Loucy (cell line): ENCODE data around the gene ATG4D.

Source experiments
- H2AFZ ChIP-seq: fragments of 200-600 bp; sonication (generic); 2 replicates; pipeline ENCODE4 v1.6.0; 2016; ENCODE audit warnings: antibody characterized with exemption, mild to moderate bottlenecking, low read length, moderate library complexity
- H3F3A ChIP-seq: fragments of 200-600 bp; 2 replicates; pipeline ENCODE4 v1.6.0; 2016; ENCODE audit warnings: antibody characterized with exemption, low read depth, mild to moderate bottlenecking
- H3K27me3 ChIP-seq: fragments of 200-600 bp; sonication (generic); 2 replicates; pipeline ENCODE4 v1.6.1; 2014; ENCODE audit warnings: low read length, mild to moderate bottlenecking; ENCODE audit not compliant: insufficient read depth, poor library complexity, severe bottlenecking
- H3K36me3 ChIP-seq: fragments of 200-600 bp; sonication (generic); 2 replicates; pipeline ENCODE4 v1.6.1; 2016; ENCODE audit warnings: low read length; ENCODE audit not compliant: insufficient read depth
- H3K4me1 ChIP-seq: fragments of 200-600 bp; sonication (generic); 2 replicates; pipeline ENCODE4 v1.5.1; 2014; ENCODE audit warnings: low read length, mild to moderate bottlenecking; ENCODE audit not compliant: insufficient read depth, poor library complexity, severe bottlenecking
- H3K4me2 ChIP-seq: fragments of 200-600 bp; sonication (generic); 2 replicates; pipeline ENCODE4 v1.6.0; 2014; ENCODE audit warnings: antibody characterized with exemption, low read length, low read depth, mild to moderate bottlenecking; ENCODE audit not compliant: poor library complexity, severe bottlenecking
- H3K4me3 ChIP-seq: fragments of 200-600 bp; sonication (generic); 2 replicates; pipeline ENCODE4 v1.5.1; 2014; ENCODE audit warnings: low read length, mild to moderate bottlenecking, mixed read lengths; ENCODE audit not compliant: poor library complexity, severe bottlenecking
- H3K79me2 ChIP-seq: fragments of 200-600 bp; sonication (generic); 2 replicates; pipeline ENCODE4 v1.6.1; 2014; ENCODE audit warnings: low read length; ENCODE audit not compliant: insufficient read depth
- H3K9ac ChIP-seq: fragments of 200-600 bp; sonication (generic); 2 replicates; pipeline ENCODE4 v1.6.0; 2014; ENCODE audit warnings: mild to moderate bottlenecking, low read depth, low read length, moderate library complexity; ENCODE audit not compliant: poor library complexity, severe bottlenecking
- H3K9me2 ChIP-seq: fragments of 200-600 bp; sonication (generic); replicated peaks from 2 replicates; pipeline ENCODE4 v1.6.1; 2016; ENCODE audit warnings: low read depth, low read length, mixed read lengths
- H3K9me3 ChIP-seq: fragments of 200-600 bp; sonication (generic); 2 replicates; pipeline ENCODE4 v1.6.1; 2014; ENCODE audit warnings: mild to moderate bottlenecking, antibody characterized with exemption, low read length, low read depth; ENCODE audit not compliant: insufficient read depth
- H4K20me1 ChIP-seq: fragments of 200-600 bp; sonication (generic); 2 replicates; pipeline ENCODE4 v1.6.0; 2014; ENCODE audit warnings: antibody characterized with exemption, low read length, mild to moderate bottlenecking; ENCODE audit not compliant: insufficient read depth, poor library complexity, severe bottlenecking
- CTCF ChIP-seq: fragments of 200-600 bp; sonication (generic); conservative IDR thresholded peaks from 2 replicates; pipeline ENCODE4 v1.5.1; 2014; ENCODE audit warnings: mild to moderate bottlenecking, antibody characterized with exemption, low read length
- EZH2phosphoT487 ChIP-seq: fragments of 200-600 bp; IDR thresholded peaks from 2 replicates; pipeline ENCODE4 v1.6.1; 2018; ENCODE audit warnings: antibody characterized with exemption, mild to moderate bottlenecking, moderate library complexity, borderline replicate concordance

The ATG4D gene

GRCh38 chr19:10554760-10555609, 11.3 kb downstream of the ATG4D start:
- Histone ChIP-seq H3K4me2 (peak overlapping the region; percentile 75), H3K9ac (peak overlapping the region; percentile 90), H3K9me3 (no peaks in the 10 kb centered on the region), H3K36me3 (peaks cover 69% of the 10 kb centered on the region; the same call in 1 of the 2 replicates), H2AFZ (no peak overlapping the region), H3K79me2 (peaks cover 57% of the 10 kb centered on the region), H3K9me2 (no peaks in the 10 kb centered on the region), H3K4me1 (peaks cover 56% of the 10 kb centered on the region), H3F3A (peaks cover 36% of the 10 kb centered on the region), H3K27me3 (no peaks in the 10 kb centered on the region), H4K20me1 (peaks cover 6% of the 10 kb centered on the region), H3K4me3 (peak overlapping the region; percentile 59)
- TF ChIP-seq CTCF: no peak; the same call in 1 of the 2 replicates

GRCh38 chr19:10555610-10555973, 11.9 kb downstream of the ATG4D start:
- Histone ChIP-seq H3K9me3 (no peaks in the 10 kb centered on the region), H3K4me1 (peaks cover 56% of the 10 kb centered on the region), H3K27me3 (no peaks in the 10 kb centered on the region), H3K9ac (peak overlapping the region; percentile 90), H2AFZ (no peak overlapping the region), H3K79me2 (peaks cover 57% of the 10 kb centered on the region), H3K9me2 (no peaks in the 10 kb centered on the region), H3K36me3 (peaks cover 69% of the 10 kb centered on the region; the same call in 1 of the 2 replicates), H3K4me2 (peak overlapping the region; percentile 75), H4K20me1 (peaks cover 6% of the 10 kb centered on the region), H3F3A (peaks cover 36% of the 10 kb centered on the region), H3K4me3 (peak overlapping the region; percentile 59)
- TF ChIP-seq CTCF (no peak), EZH2phosphoT487 (no peak)

GRCh38 chr19:10557603-10558197, 14.0 kb downstream of the ATG4D start:
- no peaks in the 10 kb centered on the region for H3K9me3 ChIP-seq
- no peak overlapping the region for H3K9ac ChIP-seq
- no peak for TF ChIP-seq CTCF
- no peak for TF ChIP-seq EZH2phosphoT487
- no peak overlapping the region for H3K4me2 ChIP-seq
- no peaks in the 10 kb centered on the region for H3K9me2 ChIP-seq
- H3K4me3 ChIP-seq: no peak overlapping the region
- H3F3A ChIP-seq: peaks cover 28% of the 10 kb centered on the region
- H3K27me3 ChIP-seq: no peaks in the 10 kb centered on the region
- H3K79me2 ChIP-seq: peaks cover 64% of the 10 kb centered on the region
- no peak overlapping the region for H2AFZ ChIP-seq
- peaks cover 16% of the 10 kb centered on the region for H4K20me1 ChIP-seq
- H3K4me1 ChIP-seq: peaks cover 40% of the 10 kb centered on the region
- peaks cover 62% of the 10 kb centered on the region; the same call in 1 of the 2 replicates for H3K36me3 ChIP-seq
